HT1080 (cell line): ENCODE measurements around the gene MTUS2. TPM values are rescaled to one million over a fixed set of nuclear protein-coding genes. Genes with fewer than 3 reads are reported as not detected.

ENCODE experiments used
- DNase-seq: peaks from one replicate; pipeline ENCODE4 v3.0.0-alpha.2; 2015; ENCODE audit warnings: low read depth
- polyA plus RNA-seq, 2 experiments: library from polyadenylated mRNA; depleted of rRNA; stranded (reverse); fragments of >200 nt; gene quantifications; 2 replicates each; pipeline ENCODE4 v1.2.3, GENCODE V29; 2015
- total RNA-seq: library from RNA; depleted of rRNA; stranded (reverse); fragments of >200 nt; shearing (Covaris generic); gene quantifications from 2 replicates; pipeline ENCODE4 v1.2.3, GENCODE V29; 2014; rRNA removed

The MTUS2 gene
- under 0.01 and 0.19 TPM in 2 replicates for total RNA-seq
- not detected in 2 replicates for polyA plus RNA-seq (2015; cell fraction: cytosol; rRNA removed)
- polyA plus RNA-seq (2015; cell fraction: nucleus; rRNA removed): not detected in 2 replicates

DNA sequence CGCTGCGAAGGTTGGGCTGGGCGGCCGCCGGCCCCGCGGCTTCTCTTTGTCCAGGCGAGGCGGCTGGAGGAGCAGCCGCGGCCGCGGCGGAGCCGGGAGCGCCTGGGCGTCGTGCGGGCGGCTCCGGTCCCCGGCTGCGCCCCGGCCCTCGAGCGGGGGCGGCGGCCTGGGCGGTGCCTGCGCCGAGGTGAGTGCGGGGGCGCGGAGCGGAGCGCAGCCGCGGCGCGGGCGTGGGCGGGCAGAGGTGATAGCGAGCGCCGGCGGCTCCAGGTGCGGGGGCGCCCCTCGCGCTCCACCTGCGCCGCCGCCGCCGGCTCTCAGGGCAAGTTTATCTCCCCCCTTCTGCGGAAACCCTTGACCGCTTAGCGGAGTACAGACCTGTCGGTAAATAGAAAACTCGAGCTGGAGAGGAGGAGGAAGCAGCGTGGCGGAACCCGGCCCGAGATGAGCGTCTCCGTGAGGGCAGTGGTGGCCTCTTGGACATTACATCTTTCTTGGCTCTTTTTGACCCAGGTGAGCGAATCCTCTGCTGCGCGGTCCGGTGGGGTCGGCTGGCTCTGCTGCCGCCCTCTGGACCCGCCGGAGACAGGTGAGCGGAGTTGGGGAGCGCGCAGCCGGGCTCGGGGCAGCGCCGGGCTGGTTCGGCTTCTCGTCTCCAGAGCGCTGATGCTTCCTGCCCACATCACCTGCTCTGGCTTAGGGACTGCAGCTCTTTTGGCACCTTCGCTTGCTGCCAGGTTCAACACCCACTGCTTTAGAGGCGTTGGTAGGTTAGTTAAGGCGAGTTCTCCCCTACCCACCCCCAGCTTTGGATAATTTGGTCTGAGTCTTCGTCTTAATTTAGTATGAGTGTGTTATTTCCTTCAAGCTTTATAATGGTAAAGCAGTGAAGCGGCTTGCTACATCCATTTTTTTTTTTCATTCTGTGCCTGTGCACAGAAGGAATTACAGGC, at the start of gene MTUS2:
Gene MTUS2, plus strand, starts transcription at position 241 of the 953 bp plus-strand sequence.
- DNase-seq: no peak

DNA sequence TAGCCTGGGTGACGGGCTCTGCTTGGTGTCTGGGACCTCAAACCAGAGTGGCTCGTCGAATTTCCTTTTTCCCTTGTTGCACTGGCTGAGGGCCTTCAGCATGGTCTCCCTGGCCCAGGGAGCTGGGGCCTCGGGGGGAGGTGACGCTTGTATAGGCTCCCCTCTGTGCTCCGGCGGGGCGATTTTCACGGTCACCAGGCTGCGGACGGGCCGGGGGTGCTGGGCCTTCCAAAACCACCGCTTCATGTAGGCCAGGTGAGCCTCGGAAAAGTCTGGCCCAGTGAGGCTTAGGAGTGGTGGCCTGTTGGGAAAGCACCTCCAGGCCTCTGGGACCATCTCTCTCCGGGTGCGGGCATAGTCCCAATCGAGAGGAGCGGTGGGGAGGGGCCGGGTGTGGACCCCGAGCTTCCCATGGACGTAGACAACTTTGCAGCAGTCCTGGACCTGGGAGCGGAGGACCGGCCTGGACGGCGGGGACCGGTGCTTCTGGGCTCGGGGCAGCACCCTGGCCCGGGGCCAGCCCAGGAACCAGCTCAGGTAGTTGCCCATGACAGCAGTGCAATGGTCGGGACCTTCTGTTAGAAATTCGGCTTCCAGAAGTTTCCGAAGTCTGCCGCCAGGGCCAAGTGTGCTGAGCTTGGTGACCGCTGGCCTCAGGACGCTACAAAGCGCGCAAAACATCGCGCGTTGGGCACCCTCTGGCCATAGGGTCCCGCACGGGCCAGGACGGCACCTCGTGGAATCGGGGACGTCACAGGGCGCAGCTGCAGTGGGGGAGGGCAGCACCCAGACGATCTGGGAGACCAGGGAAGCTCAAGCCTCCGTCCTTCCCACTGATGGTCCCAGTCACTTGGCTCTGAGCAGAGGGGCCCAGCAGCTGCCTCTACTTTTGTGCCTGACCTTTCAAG, 41.6 kb upstream of the MTUS2 start:
- DNase-seq: no peak

DNA sequence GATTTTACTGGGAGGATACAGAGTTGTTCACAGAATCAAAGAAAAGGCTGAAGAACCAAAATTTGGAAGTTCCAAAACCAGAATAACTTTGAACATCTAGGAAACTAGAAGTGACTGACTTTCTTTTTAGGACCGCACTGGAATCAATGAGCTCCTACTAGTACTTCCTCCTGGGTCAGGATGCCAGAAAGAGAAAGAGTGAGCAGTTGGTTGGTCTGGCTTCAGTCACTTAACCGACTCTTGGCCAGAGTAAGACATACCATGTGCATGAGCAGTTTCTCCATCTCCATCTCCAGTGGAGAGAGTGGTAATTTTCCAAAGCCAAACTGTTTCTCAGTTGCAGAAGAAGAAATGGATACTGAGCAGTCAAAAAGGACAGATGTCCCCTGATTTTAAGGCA, 27.1 kb upstream of the MTUS2 start:
- peak; percentile 48 for DNase-seq

DNA sequence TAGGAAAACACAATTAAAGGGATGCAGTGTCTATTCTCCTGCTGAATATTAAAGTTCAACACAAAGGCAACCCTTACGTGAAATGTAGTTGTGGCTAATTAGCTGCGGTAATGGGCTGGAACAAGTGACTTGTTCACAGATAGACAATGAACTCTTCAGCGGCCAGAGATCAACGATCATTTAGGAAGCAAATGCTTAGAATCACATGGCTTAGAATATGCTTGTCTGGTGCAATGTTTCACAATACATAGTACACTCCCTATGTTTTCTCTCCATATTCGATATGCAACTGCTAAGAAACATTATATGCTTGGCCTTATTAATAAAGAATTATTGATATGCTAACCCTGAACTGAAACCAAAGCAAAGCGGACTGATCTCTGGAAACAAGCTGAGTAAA, 25.7 kb upstream of the MTUS2 start:
- DNase-seq: no peak

DNA sequence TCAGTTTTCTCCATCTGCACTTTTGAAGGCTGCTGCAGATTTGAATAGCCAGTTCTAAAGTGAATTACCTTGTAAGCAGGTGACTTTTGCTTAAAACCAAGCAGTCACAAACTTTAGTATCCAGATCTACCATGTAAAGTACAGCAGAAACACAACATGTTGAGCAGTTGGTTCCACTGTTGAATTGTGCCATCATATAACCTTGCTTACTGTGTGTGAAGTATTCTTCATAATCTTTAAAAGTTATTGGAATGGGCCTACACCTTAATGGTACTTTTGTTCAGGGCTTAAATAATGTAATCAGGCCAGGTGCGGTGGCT, 23.2 kb upstream of the MTUS2 start:
- DNase-seq: no peak

DNA sequence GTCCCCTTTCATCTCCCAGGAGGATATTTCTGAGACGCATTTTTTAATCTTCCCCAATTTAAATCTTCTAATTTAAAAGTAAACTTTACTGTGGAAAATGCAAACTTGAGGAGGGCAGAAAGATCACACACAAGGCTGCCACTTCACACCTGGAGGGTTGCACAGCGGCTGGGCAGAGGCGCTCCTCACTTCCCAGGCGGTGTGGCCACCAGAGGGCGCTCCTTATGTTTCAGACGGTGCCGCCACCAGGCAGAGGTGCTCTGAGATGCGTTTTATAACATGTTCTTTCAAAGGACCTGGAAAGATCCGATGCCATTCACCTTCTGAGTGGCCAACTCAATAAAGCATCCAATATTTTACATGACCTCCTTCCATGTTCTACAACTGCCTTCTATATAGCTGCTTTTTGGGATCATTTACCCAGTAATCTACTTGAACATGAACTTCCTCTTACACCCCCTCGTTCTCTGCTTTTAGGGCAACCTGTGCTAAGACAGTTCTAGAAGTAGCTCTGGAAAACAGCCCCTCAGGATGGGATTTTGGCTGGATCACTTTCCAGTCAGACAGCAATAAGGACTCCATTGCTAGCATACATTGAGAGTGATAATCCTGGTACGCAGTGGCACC, 14.8 kb upstream of the MTUS2 start:
- peak; percentile 23 for DNase-seq

DNA sequence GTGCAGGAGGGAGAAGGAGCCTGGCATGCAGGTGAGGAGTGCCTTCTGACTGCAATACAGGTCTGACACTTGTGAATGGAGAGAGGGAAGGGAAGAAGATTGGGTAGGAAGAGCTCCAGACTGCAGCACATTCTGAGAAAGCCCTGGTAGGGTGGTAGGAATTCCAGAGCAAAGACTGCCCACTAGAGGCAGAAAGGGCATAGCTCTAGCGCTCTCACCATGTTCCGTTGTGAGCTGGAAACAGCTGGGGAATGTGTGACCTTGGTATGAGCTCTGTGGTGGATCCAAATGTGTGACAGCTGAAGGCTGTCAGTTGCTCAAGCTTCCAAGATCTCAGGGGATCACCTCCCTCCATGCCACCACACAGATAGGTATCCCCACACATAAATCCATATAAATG, 2.9 kb upstream of the MTUS2 start:
- no peak for DNase-seq

DNA sequence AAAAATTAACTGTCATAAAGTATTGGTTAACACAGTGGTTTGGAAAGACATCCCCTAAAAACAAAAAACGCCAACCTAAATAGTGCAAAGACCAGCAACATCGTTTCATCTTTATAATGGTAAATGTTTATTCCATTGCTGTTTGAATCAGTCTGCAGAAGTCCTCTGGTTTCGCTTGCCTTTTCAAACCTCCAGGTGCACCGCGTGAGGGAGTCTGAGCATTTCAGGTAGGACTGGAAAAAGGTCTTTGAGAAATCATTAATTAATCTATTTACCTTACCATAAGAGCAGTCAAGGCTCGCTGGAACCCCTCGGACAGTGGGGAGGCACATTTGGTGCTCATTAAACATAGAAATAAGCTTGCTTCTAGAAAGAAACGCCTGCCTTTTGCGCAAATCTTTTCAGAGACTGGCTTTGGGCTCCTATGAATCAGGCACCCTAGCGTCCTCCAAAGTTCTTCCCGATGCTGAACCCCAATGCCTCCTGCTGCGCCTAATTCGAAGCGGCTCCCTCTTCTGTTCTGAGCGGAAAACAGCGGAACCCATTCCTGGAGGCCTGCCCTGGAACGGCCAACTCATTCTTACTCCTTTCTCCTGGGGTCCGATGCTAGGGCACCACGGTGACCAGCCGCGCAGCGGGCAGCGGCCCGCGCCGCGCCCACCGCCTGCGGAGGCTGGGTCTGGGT, 951 bp upstream of the MTUS2 start:
- DNase-seq: no peak

DNA sequence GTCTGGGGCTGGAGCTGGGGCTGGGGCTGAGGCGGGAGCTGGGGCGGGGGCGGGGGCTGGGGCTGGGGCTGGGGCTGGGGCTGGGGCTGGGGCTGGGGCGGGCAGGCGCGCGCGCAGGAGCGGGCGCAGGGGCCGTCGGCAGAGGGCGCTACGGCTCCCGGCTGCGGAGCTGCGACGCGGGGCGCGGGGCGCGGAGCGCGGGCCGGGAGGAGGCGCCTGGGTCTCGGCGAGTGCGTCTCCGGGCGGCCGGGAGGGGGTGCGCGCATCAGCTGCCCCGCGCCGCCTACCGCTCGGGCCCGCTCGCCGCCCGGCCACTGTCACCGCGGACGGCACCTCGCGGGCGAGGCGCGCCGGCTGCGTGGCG, 422 bp upstream of the MTUS2 start:
- DNase-seq: no peak

DNA sequence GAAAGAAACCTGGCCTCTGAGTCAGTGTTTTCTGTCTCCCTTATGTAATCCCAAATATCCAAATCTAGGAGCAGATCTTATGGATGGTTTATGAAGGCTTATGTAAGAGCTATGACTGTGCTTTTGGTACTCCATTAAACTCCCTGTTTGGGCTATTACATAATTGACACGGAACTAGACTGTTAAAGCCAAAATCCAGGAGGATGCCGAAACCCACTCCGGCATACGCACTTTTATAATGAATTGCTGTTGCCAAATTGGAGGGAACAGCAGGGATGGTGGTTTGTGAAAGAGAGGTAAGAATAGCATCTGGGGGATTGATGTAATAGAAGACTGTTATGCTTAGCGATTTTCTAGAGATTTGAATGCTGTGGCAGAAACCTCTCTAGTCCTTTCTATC, 2.0 kb downstream of the MTUS2 start:
- DNase-seq: no peak

DNA sequence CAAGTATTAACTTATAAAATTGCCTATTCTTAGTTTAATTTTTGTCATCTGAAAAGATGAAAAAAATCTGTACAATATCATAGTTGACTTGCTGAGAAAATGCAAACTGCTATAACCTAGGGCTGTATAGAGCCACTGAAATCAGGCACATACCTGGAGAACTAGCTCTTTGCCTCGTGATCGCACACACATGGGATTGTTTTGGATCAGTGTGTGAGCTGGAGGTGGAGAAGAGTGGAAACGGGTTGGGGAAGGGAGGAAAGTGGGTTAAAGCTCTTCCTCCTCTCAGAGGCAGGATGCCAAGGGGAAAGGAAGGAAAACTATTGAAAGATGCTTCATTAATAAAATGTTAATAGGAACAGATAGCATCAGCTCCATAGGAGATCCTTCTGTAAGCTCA, 2.7 kb downstream of the MTUS2 start:
- no peak for DNase-seq

DNA sequence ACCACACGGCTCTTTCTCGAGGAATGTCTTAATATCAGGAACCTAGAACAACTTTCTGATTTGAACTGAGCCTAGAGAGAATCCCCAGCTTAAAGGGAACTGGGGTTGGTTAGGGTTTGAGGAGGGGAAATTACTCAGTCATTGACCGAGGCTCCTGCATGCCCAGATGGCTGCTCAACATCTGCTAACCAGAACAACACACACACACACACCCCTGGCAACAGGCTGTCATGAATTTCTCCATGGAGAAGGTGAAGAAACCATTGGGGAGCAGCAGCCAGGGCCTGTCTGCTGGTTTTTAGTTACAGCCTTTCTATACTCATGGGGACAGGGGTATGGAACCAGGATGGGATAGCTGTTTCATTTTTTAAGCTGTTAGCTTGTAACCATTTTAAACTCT, 5.2 kb downstream of the MTUS2 start:
- DNase-seq: no peak

DNA sequence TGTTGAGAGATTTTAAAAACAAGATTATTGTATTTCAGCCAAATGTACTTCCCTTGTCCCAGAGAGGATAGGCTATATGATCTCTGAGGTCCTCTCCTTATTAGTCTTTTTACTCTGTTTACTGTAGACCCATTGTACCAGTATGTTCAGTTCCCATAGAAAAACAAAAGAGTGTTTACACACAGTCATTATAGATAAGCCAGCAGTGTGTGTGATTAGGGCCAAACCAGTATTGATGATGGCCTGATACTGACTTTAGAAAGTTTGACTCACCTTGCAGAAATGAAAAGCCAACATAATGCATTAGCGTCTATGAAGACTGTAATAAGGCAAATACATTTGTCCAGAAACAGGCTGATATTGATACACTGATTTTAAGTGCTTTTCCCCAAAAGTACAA, 6.2 kb downstream of the MTUS2 start:
- DNase-seq: no peak

DNA sequence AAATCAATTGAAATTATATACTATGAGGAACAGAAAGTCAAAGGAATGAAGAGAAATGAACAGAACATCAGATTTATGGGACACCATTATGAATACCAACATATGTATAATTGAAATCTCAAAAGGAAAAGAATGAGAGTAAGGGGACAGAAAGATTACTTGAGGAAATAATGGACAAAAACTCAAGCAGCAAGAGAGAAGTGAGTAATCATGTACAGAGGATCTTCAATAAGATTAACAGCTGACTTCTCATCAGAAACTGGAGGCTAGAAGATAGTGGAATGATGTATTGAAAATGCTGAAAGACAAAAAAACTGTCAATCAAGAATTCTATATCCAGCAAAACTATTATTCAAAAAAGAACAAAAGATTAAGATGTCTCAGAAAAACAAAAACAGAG, 10.4 kb downstream of the MTUS2 start:
- DNase-seq: no peak

DNA sequence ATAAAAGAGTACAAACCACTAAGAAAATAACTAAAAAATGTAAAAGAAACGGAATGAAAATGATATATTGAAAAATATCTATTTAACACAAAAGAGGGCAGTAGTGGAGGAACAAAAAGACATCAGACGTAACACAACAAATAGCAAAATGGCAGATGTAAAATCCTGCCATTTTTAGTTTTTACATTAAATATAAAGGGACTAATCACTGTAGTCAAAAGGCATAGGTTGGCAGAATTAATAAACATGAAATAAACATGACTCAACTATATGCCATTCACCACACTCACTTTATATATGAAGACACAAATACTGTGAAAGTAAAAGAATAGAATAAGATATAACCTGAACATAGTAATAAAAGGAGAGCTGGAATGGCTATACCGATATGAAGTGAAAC, 11.0 kb downstream of the MTUS2 start:
- DNase-seq: no peak

DNA sequence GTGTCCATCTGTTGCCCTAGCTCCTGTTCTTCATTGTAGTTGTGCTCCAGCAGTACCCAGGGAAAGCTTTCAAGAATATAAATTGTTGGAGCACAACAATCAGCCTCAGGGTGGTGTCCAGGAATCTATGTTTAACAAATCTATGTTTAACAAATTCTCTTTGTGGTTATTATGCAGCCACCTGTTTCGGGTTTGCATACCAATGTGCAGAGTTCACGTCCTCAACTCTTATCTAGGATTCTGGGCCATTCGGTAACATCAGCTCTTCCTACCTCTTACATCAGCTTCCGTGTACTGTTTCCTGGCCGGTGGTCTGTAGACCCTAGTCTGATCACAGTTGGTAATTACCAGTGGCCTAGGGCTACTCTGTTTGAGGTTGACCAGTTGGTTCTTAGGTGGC, 17.0 kb downstream of the MTUS2 start:
- no peak for DNase-seq

DNA sequence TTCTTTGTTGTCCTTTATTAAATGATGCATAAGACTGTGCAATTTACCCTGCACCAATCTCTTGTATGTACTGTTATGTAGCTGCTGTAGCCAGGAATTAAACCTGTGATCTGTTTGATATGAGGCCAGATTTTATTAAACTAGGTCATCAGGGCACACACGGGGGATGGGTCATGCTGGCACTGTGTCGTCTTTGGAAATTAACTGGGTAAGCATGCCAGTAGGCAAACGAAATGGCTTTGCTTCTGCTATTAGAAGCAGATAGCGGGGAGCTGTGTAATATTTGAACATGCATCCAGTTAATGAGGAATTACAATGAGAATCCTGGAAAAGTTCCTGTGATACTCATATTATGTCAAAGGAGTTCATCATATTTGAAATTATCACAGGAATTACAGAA, 23.5 kb downstream of the MTUS2 start:
- DNase-seq: no peak

DNA sequence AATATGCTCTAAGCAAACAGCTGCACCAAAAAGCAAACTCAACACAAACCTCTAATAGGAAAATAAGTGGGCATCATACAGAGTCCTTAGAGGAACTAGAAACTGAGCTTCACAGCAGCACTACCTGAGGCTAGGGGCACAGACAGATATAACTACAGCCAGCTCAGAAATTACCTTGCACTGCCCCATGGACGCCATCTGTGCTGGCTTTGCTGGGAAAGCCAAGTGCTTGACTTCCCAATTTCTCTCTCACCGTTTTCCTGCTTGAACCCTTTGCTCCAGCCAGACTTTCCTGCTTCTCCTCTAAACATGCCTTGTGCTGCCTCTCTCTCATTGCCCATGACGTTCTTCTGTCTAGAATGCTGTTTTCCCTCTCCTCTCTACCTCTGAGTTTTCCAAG, 29.3 kb downstream of the MTUS2 start:
- no peak for DNase-seq

DNA sequence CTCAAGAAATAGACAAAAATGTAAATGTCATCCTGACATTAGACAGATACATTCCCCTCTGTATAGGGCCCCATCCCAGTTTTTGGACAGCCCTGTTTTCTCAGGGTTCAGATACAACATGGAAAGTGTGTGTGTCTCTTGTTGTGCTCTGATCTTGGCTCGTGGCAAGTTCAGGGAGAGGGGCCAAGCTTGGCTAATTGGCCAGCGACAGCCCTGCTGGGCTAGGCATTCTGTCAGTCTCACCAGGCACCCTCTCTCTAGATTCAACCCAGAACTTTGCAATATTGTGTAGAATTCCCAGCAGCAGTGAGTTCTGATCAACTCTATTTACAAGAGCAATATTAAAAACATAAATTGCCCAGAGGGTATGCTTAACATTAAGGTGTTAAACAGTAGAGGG, 30.1 kb downstream of the MTUS2 start:
- no peak for DNase-seq

DNA sequence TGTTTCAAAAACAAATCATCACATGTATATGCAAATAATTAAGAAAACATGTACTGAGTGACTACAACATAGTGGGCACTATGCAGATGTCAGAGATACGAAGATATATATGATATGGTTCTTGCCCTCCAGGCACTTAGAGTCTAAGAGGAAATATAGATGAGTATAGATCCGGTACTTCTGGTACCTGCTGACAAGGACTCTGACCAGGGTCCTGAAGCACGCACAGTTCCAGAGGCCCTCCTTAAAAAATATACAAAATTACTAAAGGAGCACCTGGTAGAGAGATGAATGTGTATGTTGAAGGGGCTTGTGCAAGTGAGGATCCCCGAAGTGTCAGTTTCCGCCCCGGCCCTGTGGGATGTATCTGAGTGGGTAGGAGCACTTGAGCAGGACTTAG, 31.3 kb downstream of the MTUS2 start:
- DNase-seq: no peak

DNA sequence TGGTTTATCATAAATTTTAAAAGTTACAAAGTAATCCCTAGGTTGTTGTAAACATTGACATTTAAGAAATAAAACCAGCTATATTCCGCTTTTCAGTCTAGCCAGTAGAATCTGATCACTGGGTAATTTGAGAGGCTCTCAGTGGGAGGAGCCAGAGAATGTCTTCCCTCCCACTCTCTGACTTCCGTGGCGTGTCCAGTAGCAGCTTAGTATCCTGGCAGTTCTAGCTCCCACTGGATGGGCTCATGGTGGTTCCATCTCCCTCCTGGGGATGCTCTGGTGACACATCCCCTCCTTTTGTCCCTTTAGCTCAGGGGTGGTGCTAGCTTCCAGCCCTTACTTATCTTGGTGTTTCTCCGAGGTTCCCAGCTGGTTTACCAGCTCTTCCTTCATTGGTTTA, 34.5 kb downstream of the MTUS2 start:
- DNase-seq: peak; percentile 3
